ENCODE measurements around the gene FAM204A. TPM values are rescaled to one million over a fixed set of nuclear protein-coding genes. Genes with fewer than 3 reads are reported as not detected.
A peak's percentile ranks its signal among the peaks of the same experiment; 100 is the strongest.

The FAM204A gene
- total RNA-seq, 5 donors from 2014 or later (not counting 1 experiment from before 2014, with no cell fraction given): 57.1 to 63.3 (median 58.0) TPM

DNA sequence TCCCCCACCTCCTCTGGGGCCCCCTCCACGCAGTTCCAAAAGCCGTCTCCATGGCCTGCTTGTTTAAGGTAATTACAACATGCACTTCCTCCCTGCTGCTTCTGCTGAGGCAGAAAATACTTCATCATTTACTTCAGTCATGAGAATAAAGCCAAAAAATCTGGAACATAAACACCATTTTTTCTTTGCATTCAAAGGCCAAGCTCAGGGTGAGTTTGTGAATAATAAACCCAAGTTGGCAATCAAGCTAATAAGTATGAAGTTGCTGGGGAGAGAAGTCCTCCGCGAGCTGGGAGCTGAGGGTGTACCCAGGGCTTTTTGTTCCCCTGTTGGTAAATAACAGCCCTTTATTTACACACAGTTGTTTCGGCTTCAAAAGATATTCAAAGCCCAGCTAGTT is 70.5 kb downstream of the FAM204A start:
- Mint-ChIP-seq H3K4me3 (no peak overlapping the region), H3K36me3 (no peaks in the 10 kb centered on the region), H3K4me1 (no peaks in the 10 kb centered on the region), H3K27ac (no peak overlapping the region), H3K27me3 (peaks cover 22 to 36% of the 10 kb centered on the region in 2 donors), H3K9me3 (no peaks in the 10 kb centered on the region)
- Histone ChIP-seq H3K4me3 (ENCODE audit: control insufficient read depth in 1 of 2, extremely low read depth in 1 of 2, low read length in 1 of 2) (no peak overlapping the region), H3K4me1 (ENCODE audit: control insufficient read depth in 1 of 2, extremely low read depth in 1 of 2, insufficient read depth in 2 of 2, low read length in 2 of 2) (no peaks in the 10 kb centered on the region), H3K36me3 (ENCODE audit: control insufficient read depth in 2 of 2, extremely low read depth in 1 of 2, insufficient read depth in 1 of 2, low read length in 1 of 2) (no peaks in the 10 kb centered on the region), H3K9me3 (no peaks in the 10 kb centered on the region), H3K27me3 (replicated peaks in 1 of 2; ENCODE audit: control insufficient read depth in 2 of 2, extremely low read depth in 1 of 2, insufficient read depth in 2 of 2, low read length in 1 of 2) (peaks cover 19 to 27% of the 10 kb centered on the region in 2 experiments), H3K27ac (ENCODE audit: low read length) (no peak overlapping the region)
- POLR2A ChIA-PET: no interaction called here
- DNase-seq: no peak
- CTCF ChIA-PET: interaction anchor here in 1 of 2 donors (0.6 kb wide), 1 partner anchor 1484 kb away, joined by 4 read pairs; no protein-coding TSS in a partner anchor
- WGBS (ENCODE audit: insufficient coverage): 13% methylated on average over 2 of the region's 5 CpGs
- no peak for ATAC-seq (replicated peaks in 1 of 4)

DNA sequence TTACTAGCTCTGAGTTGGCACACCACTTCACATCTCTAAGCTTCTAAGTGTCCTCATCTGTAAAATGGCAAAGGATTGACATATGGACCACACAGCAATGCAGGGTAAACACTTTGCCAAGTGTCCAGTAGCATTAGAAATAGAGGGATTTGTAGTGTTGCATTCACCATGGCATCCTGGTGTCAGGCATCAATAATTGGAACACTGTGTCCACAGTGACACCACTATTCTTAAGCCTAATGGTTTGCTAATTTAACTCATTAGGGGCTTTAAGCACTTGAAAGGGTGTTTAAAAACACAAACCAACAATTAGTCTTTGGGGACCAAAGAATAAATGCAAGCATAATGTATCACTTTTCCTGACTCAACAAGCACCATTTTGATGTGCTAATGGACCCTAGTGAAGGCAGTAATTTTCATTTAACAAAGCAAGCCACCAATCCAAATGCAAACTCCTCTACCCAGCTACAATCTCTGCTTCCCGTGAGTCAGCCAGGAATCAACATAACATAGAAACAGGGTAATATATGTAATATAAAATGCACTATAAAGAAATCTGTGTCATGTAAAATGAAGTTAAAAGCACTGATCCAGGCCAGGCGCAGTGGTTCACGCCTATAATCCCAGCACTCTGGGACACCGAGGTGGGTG is 75.9 kb downstream of the FAM204A start:
- Histone ChIP-seq H3K27ac (ENCODE audit: low read length) (no peak overlapping the region), H3K27me3 (replicated peaks in 1 of 2; ENCODE audit: control insufficient read depth in 2 of 2, extremely low read depth in 1 of 2, insufficient read depth in 2 of 2, low read length in 1 of 2) (peaks cover 7 to 11% of the 10 kb centered on the region in 2 experiments), H3K9me3 (no peaks in the 10 kb centered on the region), H3K4me3 (ENCODE audit: control insufficient read depth in 1 of 2, extremely low read depth in 1 of 2, low read length in 1 of 2) (no peak overlapping the region), H3K4me1 (ENCODE audit: control insufficient read depth in 1 of 2, extremely low read depth in 1 of 2, insufficient read depth in 2 of 2, low read length in 2 of 2) (no peaks in the 10 kb centered on the region), H3K36me3 (ENCODE audit: control insufficient read depth in 2 of 2, extremely low read depth in 1 of 2, insufficient read depth in 1 of 2, low read length in 1 of 2) (no peaks in the 10 kb centered on the region)
- H3K27ac Mint-ChIP-seq: no peak overlapping the region
- ATAC-seq (replicated peaks in 1 of 4) (no peak), DNase-seq (no peak)
- 60% methylated on average over 1 of the region's 4 CpGs for WGBS (ENCODE audit: insufficient coverage)
- no peaks in the 10 kb centered on the region for H3K9me3 Mint-ChIP-seq
- H3K4me1 Mint-ChIP-seq: no peaks in the 10 kb centered on the region
- ChIA-PET CTCF (interaction anchor here in 1 of 2 donors (0.6 kb wide), 1 partner anchor 1748 kb away, joined by 3 read pairs; no protein-coding TSS in a partner anchor), POLR2A (no interaction called here)
- H3K4me3 Mint-ChIP-seq: no peak overlapping the region
- peaks cover 48 to 49% of the 10 kb centered on the region in 2 donors for H3K27me3 Mint-ChIP-seq
- H3K36me3 Mint-ChIP-seq: no peaks in the 10 kb centered on the region

DNA sequence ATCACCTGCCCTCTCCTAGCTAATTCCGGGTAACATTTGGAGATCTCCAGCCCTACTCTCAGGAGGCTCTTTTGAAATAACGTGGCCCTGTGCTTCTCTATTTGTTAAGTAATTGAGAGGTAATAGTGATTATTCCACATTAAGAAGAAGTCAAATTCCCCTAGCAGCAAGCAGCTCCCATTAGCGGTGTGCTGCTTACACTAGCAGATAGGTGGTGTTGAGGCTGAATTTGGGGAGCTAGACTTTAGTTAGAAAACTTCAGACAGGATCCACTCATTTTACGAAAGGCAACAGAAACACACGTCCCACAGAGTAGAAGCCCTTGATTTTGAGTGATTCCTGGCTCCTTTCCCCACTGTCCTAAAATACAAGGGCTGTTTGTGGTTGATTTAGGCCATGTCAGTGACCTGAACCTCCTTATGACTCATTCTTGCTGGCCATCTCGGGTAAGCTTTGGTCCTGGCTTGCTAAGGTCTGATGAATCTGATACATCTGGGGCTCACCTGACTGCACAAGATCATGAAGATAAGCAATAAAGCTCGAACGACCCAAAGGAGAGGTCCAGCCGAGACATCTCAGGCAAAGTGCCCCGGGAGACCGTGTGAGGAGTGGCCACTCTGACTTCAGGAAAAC is 77.2 kb downstream of the FAM204A start:
- Histone ChIP-seq H3K27ac (ENCODE audit: low read length) (no peak overlapping the region), H3K4me1 (ENCODE audit: control insufficient read depth in 1 of 2, extremely low read depth in 1 of 2, insufficient read depth in 2 of 2, low read length in 2 of 2) (no peaks in the 10 kb centered on the region), H3K4me3 (ENCODE audit: control insufficient read depth in 1 of 2, extremely low read depth in 1 of 2, low read length in 1 of 2) (no peak overlapping the region), H3K9me3 (no peaks in the 10 kb centered on the region), H3K27me3 (replicated peaks in 1 of 2; ENCODE audit: control insufficient read depth in 2 of 2, extremely low read depth in 1 of 2, insufficient read depth in 2 of 2, low read length in 1 of 2) (peaks cover 7 to 9% of the 10 kb centered on the region in 2 experiments), H3K36me3 (ENCODE audit: control insufficient read depth in 2 of 2, extremely low read depth in 1 of 2, insufficient read depth in 1 of 2, low read length in 1 of 2) (no peaks in the 10 kb centered on the region)
- Mint-ChIP-seq H3K9me3 (no peaks in the 10 kb centered on the region), H3K36me3 (no peaks in the 10 kb centered on the region), H3K27me3 (peaks cover 50 to 56% of the 10 kb centered on the region in 2 donors), H3K4me3 (no peak overlapping the region), H3K27ac (no peak overlapping the region), H3K4me1 (no peaks in the 10 kb centered on the region)
- CTCF ChIA-PET: interaction anchor here (0.5 to 0.6 kb wide), 2 partner anchors 167 to 258 kb away, joined by 3 to 4 read pairs; no protein-coding TSS in a partner anchor
- 72% methylated on average over 6 of the region's 11 CpGs for WGBS (ENCODE audit: insufficient coverage)
- no peak for DNase-seq
- POLR2A ChIA-PET: no interaction called here
- ATAC-seq (replicated peaks in 1 of 4): no peak

DNA sequence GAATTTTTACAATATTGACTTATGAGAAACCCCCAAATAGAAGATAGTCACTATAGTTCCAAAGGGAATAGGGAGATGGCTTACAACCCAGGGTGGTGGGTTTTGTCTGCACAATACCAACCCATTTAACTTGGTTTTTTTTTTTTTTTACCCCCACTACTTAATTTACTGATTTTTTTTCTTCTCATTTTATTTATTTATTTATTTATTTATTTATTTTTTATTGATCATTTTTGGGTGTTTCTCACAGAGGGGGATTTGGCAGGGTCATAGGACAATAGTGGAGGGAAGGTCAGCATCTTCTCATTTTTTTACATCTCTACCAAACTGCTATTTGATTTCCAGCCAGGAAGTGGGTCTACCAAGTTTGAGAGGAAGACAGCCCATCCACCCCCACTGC is 77.9 kb downstream of the FAM204A start:
- Histone ChIP-seq H3K4me3 (ENCODE audit: control insufficient read depth in 1 of 2, extremely low read depth in 1 of 2, low read length in 1 of 2) (no peak overlapping the region), H3K27ac (ENCODE audit: low read length) (no peak overlapping the region), H3K36me3 (ENCODE audit: control insufficient read depth in 2 of 2, extremely low read depth in 1 of 2, insufficient read depth in 1 of 2, low read length in 1 of 2) (no peaks in the 10 kb centered on the region), H3K4me1 (ENCODE audit: control insufficient read depth in 1 of 2, extremely low read depth in 1 of 2, insufficient read depth in 2 of 2, low read length in 2 of 2) (no peaks in the 10 kb centered on the region), H3K9me3 (no peaks in the 10 kb centered on the region), H3K27me3 (replicated peaks in 1 of 2; ENCODE audit: control insufficient read depth in 2 of 2, extremely low read depth in 1 of 2, insufficient read depth in 2 of 2, low read length in 1 of 2) (peaks cover 5 to 11% of the 10 kb centered on the region in 2 experiments)
- H3K9me3 Mint-ChIP-seq: no peaks in the 10 kb centered on the region
- DNase-seq: no peak
- ChIA-PET CTCF (no interaction called here), POLR2A (no interaction called here)
- H3K36me3 Mint-ChIP-seq: no peaks in the 10 kb centered on the region
- ATAC-seq (replicated peaks in 1 of 4): no peak
- H3K27me3 Mint-ChIP-seq: peaks cover 55 to 63% of the 10 kb centered on the region in 2 donors
- no peaks in the 10 kb centered on the region for H3K4me1 Mint-ChIP-seq
- H3K27ac Mint-ChIP-seq: no peak overlapping the region
- no peak overlapping the region for H3K4me3 Mint-ChIP-seq

DNA sequence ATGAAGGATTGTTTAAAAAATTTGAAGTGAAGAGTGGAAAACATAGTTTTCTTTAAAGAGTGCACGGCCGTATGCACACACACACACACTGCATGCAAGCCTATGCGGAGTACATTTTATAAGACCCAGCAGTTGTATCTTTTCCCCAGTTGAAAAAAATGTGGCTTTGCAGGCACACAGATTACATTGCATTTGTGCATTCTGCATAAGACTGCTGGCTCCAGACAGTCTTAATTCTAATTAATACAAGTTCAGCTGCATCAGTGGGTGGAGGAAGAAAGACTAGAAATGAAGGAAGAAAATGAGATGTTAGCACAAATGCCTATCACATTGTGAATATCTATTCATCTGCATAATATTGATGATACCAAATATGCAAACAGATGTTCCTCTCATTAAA is 79.6 kb downstream of the FAM204A start:
- H3K27ac ChIP-seq (ENCODE audit: low read length): no peak overlapping the region
- ATAC-seq (replicated peaks in 1 of 4) (no peak), DNase-seq (no peak)
- no CpG with 5 or more reads among the region's 3 CpGs for WGBS (ENCODE audit: insufficient coverage)
- no peaks in the 10 kb centered on the region for H3K4me1 ChIP-seq (ENCODE audit: control insufficient read depth in 1 of 2, extremely low read depth in 1 of 2, insufficient read depth in 2 of 2, low read length in 2 of 2)
- ChIA-PET POLR2A (no interaction called here), CTCF (no interaction called here)
- H3K4me3 ChIP-seq (ENCODE audit: control insufficient read depth in 1 of 2, extremely low read depth in 1 of 2, low read length in 1 of 2): no peak overlapping the region
- no peaks in the 10 kb centered on the region for H3K36me3 ChIP-seq (ENCODE audit: control insufficient read depth in 2 of 2, extremely low read depth in 1 of 2, insufficient read depth in 1 of 2, low read length in 1 of 2)
- no peak overlapping the region for H3K27ac Mint-ChIP-seq
- H3K4me1 Mint-ChIP-seq: no peaks in the 10 kb centered on the region
- no peak overlapping the region for H3K4me3 Mint-ChIP-seq
- H3K9me3 Mint-ChIP-seq: no peaks in the 10 kb centered on the region
- peaks cover 51 to 68% of the 10 kb centered on the region in 2 donors for H3K27me3 Mint-ChIP-seq
- peaks cover 6 to 8% of the 10 kb centered on the region in 2 experiments for H3K27me3 ChIP-seq (replicated peaks in 1 of 2; ENCODE audit: control insufficient read depth in 2 of 2, extremely low read depth in 1 of 2, insufficient read depth in 2 of 2, low read length in 1 of 2)
- H3K36me3 Mint-ChIP-seq: no peaks in the 10 kb centered on the region
- no peaks in the 10 kb centered on the region for H3K9me3 ChIP-seq

DNA sequence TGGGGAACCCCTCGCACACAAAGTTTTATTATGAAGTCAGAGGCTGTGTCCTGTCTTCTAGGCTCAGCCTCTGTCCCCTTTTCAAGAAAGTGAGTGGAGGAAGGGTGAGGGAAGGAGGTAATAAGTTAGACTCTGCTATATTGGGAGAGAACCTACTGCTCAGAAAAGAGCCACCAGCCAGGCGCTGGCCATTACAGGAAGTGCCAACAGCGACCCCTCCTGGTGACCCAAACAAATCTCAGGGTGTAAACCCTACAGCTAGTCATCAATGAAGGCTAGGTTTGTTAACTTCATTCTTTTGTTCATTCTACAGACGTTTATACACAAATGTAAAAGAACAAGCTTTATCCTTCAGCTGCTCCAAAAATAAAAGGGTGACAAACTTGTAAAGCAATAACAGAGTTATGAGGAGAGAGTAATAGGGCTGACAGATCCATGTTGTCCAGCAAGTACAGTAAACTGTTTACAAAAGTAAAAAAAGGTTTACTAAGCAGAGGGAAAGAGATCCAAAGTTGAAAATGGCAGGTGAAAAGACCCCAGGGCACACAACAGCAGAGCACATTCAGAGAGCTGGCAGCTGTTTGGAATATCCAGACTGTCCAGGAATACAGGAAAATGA is 82.7 kb downstream of the FAM204A start:
- H3K27ac Mint-ChIP-seq: no peak overlapping the region
- DNase-seq (peak in 14 of 35 experiments; percentile 3 to 26 (median 10)), ATAC-seq (replicated peaks in 1 of 4) (no peak)
- H3K4me1 Mint-ChIP-seq: no peaks in the 10 kb centered on the region
- WGBS (ENCODE audit: insufficient coverage): 0% methylated on average over 2 of the region's 4 CpGs
- H3K27me3 Mint-ChIP-seq: peaks cover 50 to 74% of the 10 kb centered on the region in 2 donors
- H3K27me3 ChIP-seq (replicated peaks in 1 of 2; ENCODE audit: control insufficient read depth in 2 of 2, extremely low read depth in 1 of 2, insufficient read depth in 2 of 2, low read length in 1 of 2): peaks cover 4 to 12% of the 10 kb centered on the region in 2 experiments
- no peaks in the 10 kb centered on the region for H3K36me3 Mint-ChIP-seq
- H3K9me3 ChIP-seq: no peaks in the 10 kb centered on the region
- H3K4me1 ChIP-seq (ENCODE audit: control insufficient read depth in 1 of 2, extremely low read depth in 1 of 2, insufficient read depth in 2 of 2, low read length in 2 of 2): no peaks in the 10 kb centered on the region
- CTCF ChIA-PET: interaction anchor here in 1 of 2 donors (0.5 to 1.1 kb wide), 2 partner anchors 762 to 940 kb away, joined by 4 read pairs; no protein-coding TSS in a partner anchor
- POLR2A ChIA-PET: no interaction called here
- H3K36me3 ChIP-seq (ENCODE audit: control insufficient read depth in 2 of 2, extremely low read depth in 1 of 2, insufficient read depth in 1 of 2, low read length in 1 of 2): no peaks in the 10 kb centered on the region
- no peak overlapping the region for H3K27ac ChIP-seq (ENCODE audit: low read length)
- H3K4me3 ChIP-seq (ENCODE audit: control insufficient read depth in 1 of 2, extremely low read depth in 1 of 2, low read length in 1 of 2): no peak overlapping the region
- no peak overlapping the region for H3K4me3 Mint-ChIP-seq
- no peaks in the 10 kb centered on the region for H3K9me3 Mint-ChIP-seq
